Raji (cell line): ENCODE measurements around the gene NAXE.

Source experiments
- POLR2A ChIP-seq: IDR thresholded peaks from 2 replicates; pipeline ENCODE4 v1.6.1; 2011; ENCODE audit warnings: low read depth, low read length, control low read depth; ENCODE audit not compliant: insufficient read depth

The NAXE gene

DNA sequence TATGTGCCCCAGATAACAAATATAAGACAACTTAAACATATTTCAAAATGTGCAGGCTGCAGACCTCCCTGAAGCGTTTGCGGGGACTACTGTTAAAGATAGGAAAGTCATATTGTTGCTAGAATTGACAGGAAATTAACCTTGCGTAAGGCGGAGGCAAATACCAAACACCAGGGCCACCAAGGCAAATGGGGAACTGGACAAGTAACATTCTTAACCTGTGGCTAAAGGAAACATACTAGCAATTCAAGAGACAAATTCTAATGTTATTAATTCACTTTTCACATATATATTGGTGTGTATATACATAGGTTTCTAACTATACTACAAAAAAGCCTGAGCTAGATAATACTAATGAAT lies 34.5 kb downstream of the NAXE start:
- no peak for TF ChIP-seq POLR2A

DNA sequence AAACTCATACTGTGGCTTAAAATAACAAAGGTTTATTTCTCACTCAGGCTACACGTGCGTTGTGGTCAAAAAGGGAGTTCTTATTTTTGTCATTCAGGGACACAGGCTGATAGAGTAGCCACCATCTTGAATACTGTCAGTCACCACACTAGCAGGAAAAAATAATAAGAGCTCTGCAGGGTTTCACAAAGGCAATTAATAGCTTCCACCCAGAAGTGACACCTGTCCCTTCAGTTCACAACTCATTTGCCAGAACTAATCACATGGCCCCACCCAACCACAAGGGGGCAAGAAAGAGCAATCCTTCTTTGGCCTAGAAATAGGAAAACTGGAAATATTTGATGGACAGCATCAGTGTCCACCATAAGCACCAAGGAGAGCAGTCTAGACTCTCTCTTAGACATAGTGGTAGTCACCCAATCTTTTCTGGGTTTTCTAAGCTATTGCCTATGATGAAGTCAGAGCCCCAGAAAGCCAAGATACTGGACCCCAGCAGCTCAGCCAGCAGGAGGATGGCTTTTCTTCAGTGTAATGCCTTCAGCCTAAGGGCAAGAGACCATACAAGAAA lies 35.8 kb downstream of the NAXE start:
- no peak for TF ChIP-seq POLR2A

DNA sequence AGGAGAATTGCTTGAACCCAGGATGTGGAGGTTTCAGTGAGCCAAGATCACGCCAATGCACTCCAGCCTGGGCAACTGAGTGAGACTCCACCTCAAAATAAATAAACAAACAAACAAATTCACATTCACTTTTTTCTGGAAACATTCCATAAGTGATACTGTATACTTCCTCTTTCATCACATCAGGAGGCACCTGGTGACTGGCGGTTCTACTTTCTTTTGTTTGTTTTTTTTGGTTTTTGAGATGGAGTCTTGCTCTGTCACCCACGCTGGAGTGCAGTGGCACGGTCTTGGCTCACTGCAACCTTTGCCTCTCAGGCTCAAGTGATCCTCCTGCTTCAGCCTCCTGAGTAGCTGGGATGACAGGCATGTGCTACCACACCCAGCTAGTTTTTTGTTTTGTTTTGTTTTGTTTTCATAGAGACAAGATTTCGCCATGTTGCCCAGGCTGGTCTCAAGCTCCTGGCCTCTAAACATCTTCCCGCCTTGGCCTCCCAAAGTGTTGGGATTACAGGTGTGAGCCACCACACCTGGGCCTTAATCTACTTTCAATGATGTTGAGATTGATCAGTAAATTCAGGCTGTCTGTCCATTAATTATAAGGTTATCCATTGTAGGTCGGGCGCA lies 38.4 kb downstream of the NAXE start:
- TF ChIP-seq POLR2A: no peak

DNA sequence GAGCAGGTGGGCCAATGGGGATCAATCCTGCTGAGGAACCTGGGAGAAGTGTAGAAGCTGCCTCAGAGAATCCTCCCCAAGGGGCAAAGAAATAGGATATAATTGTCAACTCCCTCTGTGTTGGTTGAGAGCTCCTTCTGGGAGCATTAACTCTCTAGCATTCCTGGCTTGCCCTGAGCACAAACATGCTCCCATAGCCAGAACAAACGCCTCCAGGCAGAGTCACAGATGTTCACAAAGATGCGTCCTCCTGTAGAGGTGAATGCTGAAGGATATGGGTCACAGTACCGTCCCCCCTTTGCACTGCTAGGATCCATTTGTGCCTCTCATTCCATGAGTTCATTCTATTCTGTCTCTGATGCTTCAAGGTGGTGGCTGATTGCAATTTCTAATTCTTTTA lies 40.8 kb downstream of the NAXE start:
- TF ChIP-seq POLR2A: no peak

DNA sequence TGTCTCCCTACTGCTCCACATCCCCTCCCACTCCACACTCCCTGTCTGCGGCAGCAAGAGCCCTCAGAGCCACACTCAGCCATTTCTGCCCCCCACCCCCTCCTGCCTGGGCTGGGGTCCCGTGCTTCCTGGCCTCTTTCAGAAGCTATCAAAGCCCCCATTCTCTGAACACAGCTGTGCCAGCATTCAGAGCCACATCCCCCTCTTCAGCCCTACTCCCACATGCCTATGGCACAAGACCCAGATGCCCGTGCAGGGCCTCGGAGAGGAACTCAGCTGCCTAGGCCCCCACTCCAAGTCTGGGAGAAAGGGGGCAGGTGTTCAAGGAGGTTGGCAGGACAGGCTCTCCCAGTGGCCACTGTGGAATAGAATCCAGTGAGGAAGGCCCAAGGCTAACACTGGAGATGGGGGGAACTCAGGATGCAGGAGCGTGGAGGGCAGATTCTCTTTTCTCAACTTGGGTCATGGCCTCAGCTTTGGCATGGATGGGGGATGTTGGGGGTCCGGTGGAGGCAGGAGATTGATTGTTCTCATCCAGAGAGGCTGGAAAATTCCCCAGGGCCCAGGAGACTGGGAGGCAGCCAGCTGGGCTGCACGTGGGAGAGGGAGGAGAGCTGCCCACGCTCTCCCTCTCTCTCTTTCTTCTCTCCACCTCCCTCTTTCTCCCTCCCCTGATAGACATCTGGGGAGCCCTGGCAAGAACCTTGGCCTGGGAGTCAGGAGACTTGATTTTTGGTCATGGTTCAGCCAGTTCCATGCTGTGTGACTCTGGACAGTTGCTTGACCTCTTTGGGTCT lies 46.8 kb downstream of the NAXE start:
- TF ChIP-seq POLR2A: no peak

DNA sequence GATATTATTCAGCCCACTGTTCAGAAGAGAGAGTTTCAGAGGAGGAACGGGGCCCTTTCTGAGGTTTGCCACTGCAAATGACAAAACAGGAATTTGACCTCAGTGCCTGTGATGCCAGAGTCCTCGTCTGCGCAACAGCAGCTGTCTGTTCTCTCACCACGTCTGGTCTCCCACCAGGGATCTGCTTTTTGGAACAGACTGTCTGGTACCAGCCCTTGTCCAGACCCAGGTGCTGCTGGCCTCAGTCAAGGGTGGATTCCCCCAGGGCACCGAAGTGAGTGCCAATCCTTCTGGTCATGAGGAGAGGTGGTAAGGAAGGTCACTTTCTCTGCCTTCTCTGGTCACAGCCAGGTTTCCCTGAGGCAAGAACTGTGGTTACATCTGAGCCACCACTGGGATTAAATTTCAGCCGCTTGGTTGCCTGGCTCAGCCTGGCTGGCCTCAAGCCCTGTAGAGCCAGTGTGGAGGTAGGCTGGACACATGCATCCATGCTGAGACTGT lies 48.1 kb downstream of the NAXE start:
- TF ChIP-seq POLR2A: no peak

DNA sequence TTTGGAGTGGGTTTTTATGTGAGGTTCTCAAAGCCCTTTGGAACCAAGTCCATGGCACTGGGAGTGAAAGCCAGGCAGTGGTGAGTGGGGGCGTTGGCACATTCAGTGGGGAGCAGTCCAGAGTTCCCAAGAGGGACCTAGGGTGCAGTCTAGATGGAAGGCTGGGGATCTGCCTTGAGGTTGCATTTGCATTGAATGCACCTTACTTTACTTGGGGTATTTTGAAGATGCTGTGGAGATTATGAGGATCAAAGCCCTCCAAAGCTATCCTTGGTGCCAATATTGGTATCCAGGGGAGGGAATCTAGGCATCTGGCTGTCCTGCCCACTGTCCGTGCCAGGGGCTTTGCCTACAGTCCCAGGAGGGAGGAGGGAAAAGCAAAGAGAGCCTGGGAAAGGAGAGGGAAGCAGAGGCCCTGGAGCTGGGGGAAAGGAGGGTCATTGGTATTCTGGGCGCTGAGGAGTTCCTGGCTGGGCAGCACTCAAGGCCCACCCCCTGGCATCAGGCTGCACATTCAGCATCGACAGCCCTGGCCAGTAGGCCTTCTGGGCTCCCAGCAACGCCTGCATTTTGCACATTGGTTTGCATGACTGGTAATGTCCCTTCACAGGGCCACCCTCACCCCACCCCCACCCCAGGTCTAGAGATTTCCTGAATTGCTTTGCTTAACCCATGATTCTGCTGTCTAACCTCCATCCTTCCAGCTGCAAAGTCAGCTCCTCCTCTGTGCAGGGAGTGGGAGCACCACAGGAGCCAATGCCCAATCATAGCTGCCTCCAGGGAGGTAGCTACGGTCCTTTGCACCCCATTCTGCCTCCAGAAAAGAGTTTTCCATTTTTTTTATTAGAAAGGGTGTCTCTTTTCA lies 49.5 kb downstream of the NAXE start:
- TF ChIP-seq POLR2A: no peak

DNA sequence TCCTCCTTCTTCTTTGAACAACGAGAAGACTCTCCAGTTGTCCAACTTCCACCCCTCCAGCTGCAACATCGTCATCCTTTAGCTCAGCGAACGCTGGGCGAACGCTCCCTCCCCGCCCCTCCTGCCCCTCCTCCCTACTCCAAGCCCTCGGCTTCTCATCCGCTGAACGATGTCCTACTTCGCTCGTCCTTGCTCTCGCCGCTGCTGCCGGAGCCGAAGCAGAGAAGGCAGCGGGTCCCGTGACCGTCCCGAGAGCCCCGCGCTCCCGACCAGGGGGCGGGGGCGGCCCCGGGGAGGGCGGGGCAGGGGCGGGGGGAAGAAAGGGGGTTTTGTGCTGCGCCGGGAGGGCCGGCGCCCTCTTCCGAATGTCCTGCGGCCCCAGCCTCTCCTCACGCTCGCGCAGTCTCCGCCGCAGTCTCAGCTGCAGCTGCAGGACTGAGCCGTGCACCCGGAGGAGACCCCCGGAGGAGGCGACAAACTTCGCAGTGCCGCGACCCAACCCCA lies 50.2 kb downstream of the NAXE start, which contains the start of gene BCAN:
Gene BCAN (plus strand): TSS at position 357 of the 504 bp plus-strand sequence. CDS start 3,938 bp downstream, outside the sequence.
- no peak for TF ChIP-seq POLR2A

DNA sequence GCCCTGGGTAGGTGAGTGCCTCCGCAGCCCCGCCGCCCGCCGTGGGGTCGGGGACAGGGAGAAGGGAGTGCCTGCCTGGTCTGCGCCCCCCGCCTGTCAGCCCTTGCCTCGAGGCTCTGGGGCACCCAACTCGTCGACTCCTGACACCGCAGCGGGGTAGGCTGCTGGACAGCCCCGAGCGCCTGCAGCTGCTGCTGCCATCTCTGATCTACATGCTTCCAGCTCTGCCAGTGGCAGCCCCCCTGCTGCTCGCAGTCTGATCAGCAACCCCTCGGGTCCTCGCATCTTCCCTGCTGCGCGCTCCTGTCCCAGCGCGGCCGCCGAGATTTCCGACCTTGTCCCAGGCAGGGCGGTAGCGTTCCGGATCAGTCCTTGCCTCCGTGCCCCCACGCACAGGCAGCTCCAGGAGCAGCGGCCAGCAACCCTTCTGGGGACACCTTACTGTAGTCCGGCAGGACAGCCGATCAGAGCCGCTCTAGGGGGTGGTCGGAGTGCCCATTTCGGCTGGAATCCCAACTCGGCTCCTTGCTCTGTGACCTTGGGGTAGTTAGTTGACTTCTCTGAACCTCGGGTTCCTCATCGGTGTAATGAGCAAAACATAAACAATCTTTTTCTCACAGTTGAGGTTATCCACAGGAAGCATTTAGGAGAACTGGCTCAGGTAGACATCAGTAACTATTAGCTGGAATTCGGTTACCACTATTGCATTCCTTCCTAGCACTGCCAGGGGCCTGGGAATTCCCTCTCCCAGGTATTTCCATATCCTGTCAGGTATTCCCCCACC lies 50.9 kb downstream of the NAXE start:
- TF ChIP-seq POLR2A: no peak

DNA sequence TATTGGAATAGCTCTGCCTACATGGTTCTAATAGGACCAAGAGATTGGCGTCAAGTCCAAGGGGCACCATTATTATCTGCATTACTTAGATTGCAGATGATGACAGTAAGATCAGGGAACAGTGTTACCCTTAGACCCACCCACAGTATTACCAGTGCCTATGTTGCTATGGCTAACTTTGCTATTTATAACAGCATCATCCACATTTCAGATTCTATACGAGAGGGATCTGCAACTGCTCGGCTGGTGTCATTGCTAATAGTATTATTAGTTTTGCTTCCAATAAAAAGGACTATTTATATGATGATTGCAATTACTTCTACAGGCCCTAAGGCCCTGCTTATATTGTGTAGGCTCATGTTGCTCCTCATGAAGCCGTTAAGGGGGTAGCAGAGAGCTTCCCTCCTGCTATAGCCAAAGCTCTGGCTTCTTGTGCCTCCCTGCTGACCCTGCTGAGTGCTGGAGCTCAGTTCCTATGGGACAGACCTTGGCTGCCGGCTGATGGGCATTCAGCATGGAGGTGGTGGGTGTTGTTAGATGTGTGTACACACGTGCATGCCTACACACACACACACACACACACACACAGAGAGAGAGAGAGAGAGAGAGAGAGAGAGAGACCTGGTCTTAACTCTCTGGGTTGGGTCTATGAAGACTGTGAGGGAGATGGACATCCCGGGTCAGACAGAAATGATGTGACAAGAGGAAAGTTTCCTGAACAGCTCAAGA lies 51.6 kb downstream of the NAXE start:
- no peak for TF ChIP-seq POLR2A

DNA sequence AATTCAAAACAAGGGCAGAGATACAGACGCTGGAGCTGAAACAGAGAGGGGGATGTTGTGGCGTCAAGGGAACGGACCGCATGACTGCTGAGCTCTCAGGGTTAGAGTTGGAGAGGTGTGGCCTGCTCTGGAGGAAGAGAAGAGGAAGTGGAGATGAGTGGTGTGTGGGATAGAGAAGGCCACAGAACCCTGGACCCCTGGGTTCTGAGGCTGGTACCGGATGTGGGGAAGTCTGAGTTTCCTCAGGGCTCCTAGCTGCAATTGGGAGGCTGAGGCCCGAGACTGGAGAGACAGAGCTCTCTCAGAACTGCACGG lies 52.2 kb downstream of the NAXE start:
- TF ChIP-seq POLR2A: no peak
